Endothelial cell of umbilical vein (primary cell): ENCODE results near the gene ANKS1B. TPM values are rescaled to one million over a fixed set of nuclear protein-coding genes. Genes with fewer than 3 reads are reported as not detected.

ENCODE experiments used
- BruUV-seq: library from RNA; stranded (reverse); fragments of 400-500 nt; replicated peaks from 2 replicates; lab custom pipeline; 2021; lab: Mats Ljungman, UMichigan
- CTCF ChIA-PET: fragments of 300-600, 350-600 bp; sonication (Branson Sonifier 250); formaldehyde crosslinking; loops from one replicate; lab custom pipeline; 2021; ENCODE audit warnings: antibody characterized with exemption, inconsistent platforms; lab: Charles Lee
- POLR2A ChIA-PET: fragments of 300-600, 350-600 bp; sonication (Branson Sonifier 250); formaldehyde crosslinking; loops from one replicate; lab custom pipeline; 2021; ENCODE audit warnings: antibody characterized with exemption, inconsistent platforms; lab: Charles Lee
- DNase-seq: peaks from one replicate; pipeline ENCODE4 v3.0.0-alpha.2; 2011; ENCODE audit warnings: low read depth, low spot score
- FAIRE-seq: peaks from 2 replicates; lab custom pipeline; 2011; peaks lifted over from hg19 to GRCh38; lab: Jason Lieb, UNC
- H2AFZ ChIP-seq: 2 replicates; pipeline ENCODE4 v1.6.0; 2012; ENCODE audit warnings: low read depth, low read length, control low read depth, inconsistent platforms
- H3K27ac ChIP-seq: 2 replicates; pipeline ENCODE4 v1.5.1; 2011; ENCODE audit warnings: low read depth, mild to moderate bottlenecking, control low read depth, low read length, moderate library complexity; ENCODE audit not compliant: insufficient read depth
- H3K27me3 ChIP-seq, 2 experiments: 2 replicates each; pipeline versions ENCODE4 v1.6.0 to v1.6.1; 2011; ENCODE audit warnings: low read length in 2 of 2, mixed read lengths in 1 of 2; ENCODE audit not compliant: control insufficient read depth in 2 of 2, insufficient read depth in 2 of 2
- H3K36me3 ChIP-seq, 2 experiments: 2 replicates in 1 of 2; 3 replicates in 1 of 2; pipeline ENCODE4 v1.5.1; 2011; ENCODE audit warnings: low read length in 2 of 2, mild to moderate bottlenecking in 1 of 2, moderate library complexity in 1 of 2; ENCODE audit not compliant: control insufficient read depth in 2 of 2, insufficient read depth in 2 of 2; ENCODE audit errors: extremely low read depth in 1 of 2
- H3K4me1 ChIP-seq: 3 replicates; pipeline ENCODE4 v1.5.1; 2011; ENCODE audit warnings: mild to moderate bottlenecking, low read length; ENCODE audit not compliant: control insufficient read depth, insufficient read depth; ENCODE audit errors: extremely low read depth
- H3K4me2 ChIP-seq: 2 replicates; pipeline ENCODE4 v1.6.1; 2011; ENCODE audit warnings: low read length, control low read depth, mixed read lengths; ENCODE audit not compliant: insufficient read depth
- H3K4me3 ChIP-seq, 3 experiments: fragments of 200-600 bp in 1 of 3; sonication (generic), shearing (Covaris generic) in 1 of 3; replicated peaks in 1 of 3; 2 replicates each; pipeline ENCODE4 v1.5.1; 2011 to 2016; ENCODE audit warnings: control low read depth in 3 of 3, low read length in 3 of 3, mild to moderate bottlenecking in 2 of 3, inconsistent platforms in 1 of 3, low read depth in 1 of 3, moderate library complexity in 1 of 3; ENCODE audit not compliant: insufficient read depth in 1 of 3
- H3K79me2 ChIP-seq: 2 replicates; pipeline ENCODE4 v1.6.0; 2012; ENCODE audit warnings: low read length, inconsistent platforms; ENCODE audit not compliant: control insufficient read depth, insufficient read depth
- H3K9ac ChIP-seq: replicated peaks from 2 replicates; pipeline ENCODE3; 2011; ENCODE audit warnings: low read length, control low read depth; ENCODE audit not compliant: insufficient read depth; ENCODE audit errors: extremely low read depth
- H3K9me1 ChIP-seq: replicated peaks from 3 replicates; pipeline ENCODE4 v1.6.0; 2011; ENCODE audit warnings: mild to moderate bottlenecking, low read length; ENCODE audit not compliant: control insufficient read depth, insufficient read depth; ENCODE audit errors: extremely low read depth
- H3K9me3 ChIP-seq: replicated peaks from 2 replicates; pipeline ENCODE4 v1.5.1; 2012; ENCODE audit warnings: low read length, inconsistent platforms; ENCODE audit not compliant: control insufficient read depth, insufficient read depth
- H4K20me1 ChIP-seq: replicated peaks from 2 replicates; pipeline ENCODE3; 2011; ENCODE audit warnings: mild to moderate bottlenecking, low read length; ENCODE audit not compliant: control insufficient read depth, insufficient read depth; ENCODE audit errors: extremely low read depth
- CTCF ChIP-seq, 2 donors: IDR thresholded peaks; 1 replicate in 1 of 2; 2 replicates in 1 of 2; pipeline ENCODE4 v1.5.1; 2011; ENCODE audit warnings: low read length in 2 of 2, mild to moderate bottlenecking in 2 of 2, moderate library complexity in 2 of 2, control low read depth in 1 of 2, inconsistent platforms in 1 of 2, low read depth in 1 of 2; ENCODE audit not compliant: insufficient read depth in 1 of 2; ENCODE audit errors: extremely low read depth in 1 of 2
- EZH2 ChIP-seq: IDR thresholded peaks from 2 replicates; pipeline ENCODE4 v1.6.1; 2012; ENCODE audit warnings: borderline replicate concordance, low read depth, mild to moderate bottlenecking, moderate library complexity, low read length, inconsistent platforms; ENCODE audit not compliant: severe bottlenecking
- GATA2 ChIP-seq: IDR thresholded peaks from 2 replicates; pipeline ENCODE4 v1.7.0; 2011; ENCODE audit warnings: low read depth, mild to moderate bottlenecking, moderate library complexity, mixed read lengths, low read length; ENCODE audit not compliant: insufficient read length, insufficient read depth
- JUN ChIP-seq: IDR thresholded peaks from 2 replicates; pipeline ENCODE4 v1.6.1; 2011; ENCODE audit warnings: borderline replicate concordance, low read depth; ENCODE audit not compliant: insufficient read length, insufficient read depth
- MAX ChIP-seq: IDR thresholded peaks from 2 replicates; pipeline ENCODE4 v1.6.1; 2011; ENCODE audit not compliant: insufficient read depth, insufficient read length
- MYC ChIP-seq: IDR thresholded peaks from one replicate; pipeline ENCODE4 v1.6.1; 2011; ENCODE audit warnings: mild to moderate bottlenecking, low read depth, low read length
- POLR2A ChIP-seq: IDR thresholded peaks from 2 replicates; pipeline ENCODE4 v1.6.1; 2012; ENCODE audit warnings: low read depth, mild to moderate bottlenecking, control low read depth, low read length
- POLR2AphosphoS5 ChIP-seq: IDR thresholded peaks from 2 replicates; pipeline ENCODE4 v1.6.1; 2012; ENCODE audit warnings: low read depth, mild to moderate bottlenecking, control low read depth, low read length, moderate library complexity; ENCODE audit not compliant: insufficient read depth
- dilution Hi-C: fragments of 300-500 bp; cut with MboI; formaldehyde crosslinking; loops from one replicate; pipeline ENCODE4 v1.15.0; 2019; ENCODE audit warnings: low sequenced_read_pairs; ENCODE audit not compliant: extremely low pct_ligation_motif_present
- intact Hi-C: fragments of 100-400 bp; cut with micrococcal nuclease; formaldehyde crosslinking; loops from one replicate; pipeline ENCODE4 v1.10.0; 2022
- polyA plus RNA-seq, 4 experiments: library from polyadenylated mRNA; depleted of rRNA in 3 of 4; stranded (reverse) in 3 of 4; unstranded in 1 of 4; fragments of >200 nt; gene quantifications; 2 replicates each; pipeline versions ENCODE4 v1.2.1 to v1.2.3, GENCODE V29; 2011 to 2012; ENCODE audit warnings: missing spikeins in 1 of 4
- total RNA-seq: library from RNA; stranded (reverse); gene quantifications from 2 replicates; pipeline ENCODE4 v1.2.3, GENCODE V29; 2021

ANKS1B gene
- total and polyA plus RNA-seq, 2 donors (not counting 3 experiments of a cell fraction or from before 2014, with no cell fraction given), result 0.15 to 0.38 TPM

GRCh38 chr12:98788396-98788795 is 1196.3 kb downstream of the ANKS1B start:
- Histone ChIP-seq H3K4me3 (no peak overlapping the region), H2AFZ (no peak overlapping the region), H3K9me3 (no peaks in the 10 kb centered on the region), H3K9me1 (no peaks in the 10 kb centered on the region), H3K4me2 (no peak overlapping the region), H4K20me1 (no peaks in the 10 kb centered on the region), H3K79me2 (no peaks in the 10 kb centered on the region), H3K27ac (no peak overlapping the region), H3K9ac (no peak overlapping the region), H3K27me3 (no peaks in the 10 kb centered on the region), H3K36me3 (no peaks in the 10 kb centered on the region), H3K4me1 (no peaks in the 10 kb centered on the region)
- dilution Hi-C loops (no loop called here), intact Hi-C loops (no loop called here)
- FAIRE-seq (no peak), DNase-seq (no peak)
- POLR2A ChIA-PET, result no interaction called here
- CTCF ChIA-PET, result no interaction called here
- BruUV-seq, result no TSS peak
- TF ChIP-seq EZH2 (no peak), GATA2 (no peak), CTCF (IDR thresholded peaks at IDR 0.05; ENCODE audit: extremely low read depth in 1 of 2, insufficient read depth in 1 of 2, low read depth in 1 of 2, low read length in 2 of 2) (no peak), MYC (no peak), MAX (no peak), JUN (no peak), POLR2A (no peak), POLR2AphosphoS5 (no peak)
